ENCODE results near the gene CEMP1. TPM values are rescaled to one million over a fixed set of nuclear protein-coding genes. Genes with fewer than 3 reads are reported as not detected.
"Not testable (repeated sequence)": the region's sequence is repeated elsewhere in the genome, so short reads cannot be mapped to it uniquely, and the experiment has no call there.

Gene CEMP1
- total RNA-seq, 1 experiment from 2014 or later = 0.94 TPM

DNA sequence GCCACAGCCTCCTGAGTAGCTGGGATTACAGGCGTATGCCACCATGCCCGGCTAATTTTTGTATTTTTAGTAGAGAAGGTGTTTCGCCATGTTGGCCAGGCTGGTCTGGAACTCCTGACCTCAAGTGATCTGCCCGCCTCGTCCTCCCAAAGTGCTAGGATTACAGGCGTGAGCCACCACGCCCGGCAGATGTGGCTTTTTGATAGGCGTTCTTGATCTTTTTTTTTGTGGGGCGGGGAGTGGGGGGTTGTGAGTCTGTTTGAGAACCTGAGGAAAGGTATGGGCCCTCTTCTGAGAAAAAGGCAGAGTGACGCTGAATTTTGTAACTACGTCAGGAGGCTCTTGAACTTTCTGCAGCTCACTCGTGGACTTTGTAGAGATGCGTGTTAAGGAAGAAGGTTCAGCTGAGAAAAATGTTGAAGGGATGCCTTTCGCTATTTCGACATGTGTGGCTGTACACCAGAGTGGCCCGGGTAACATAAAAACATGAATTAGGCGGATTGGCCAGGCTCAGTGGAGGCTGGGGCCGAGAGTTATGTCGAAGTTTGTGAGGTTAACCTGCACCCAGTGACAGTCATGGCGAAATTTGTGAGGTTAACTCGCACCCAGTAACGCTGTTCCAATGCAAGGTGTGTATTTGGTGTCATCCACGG lies 8.1 kb upstream of the CEMP1 start:
- peak overlapping the region; percentile 86 for H3K4me2 ChIP-seq

GRCh38 chr16:2537451-2538379 lies 6.5 kb upstream of the CEMP1 start, which contains the start of gene PDPK1:
Gene PDPK1, plus strand, starts transcription at chr16:2538021. Its CDS starts 92 bp downstream, at chr16:2538113.
- ChIA-PET POLR2A (ENCODE audit: unreplicated experiment) (interaction anchor here (0.6 to 1.0 kb wide), 2 partner anchors 18 to 573 kb away, joined by 3 to 4 read pairs; partner anchors contain the start of genes AMDHD2 and RPS2), CTCF (interaction anchor here (0.7 kb wide), 1 partner anchor 153 kb away, joined by 4 read pairs; no protein-coding TSS in a partner anchor)
- Histone ChIP-seq H3K36me3 (ENCODE audit: low read depth) (no peaks in the 10 kb centered on the region), H3F3A (ENCODE audit: insufficient read depth, low read depth) (peaks cover 26% of the 10 kb centered on the region), H3K4me2 (peak within 1 kb of the TSS; percentile 88), H3K4me3 (peak within 1 kb of the TSS; percentile 60), H4K20me1 (ENCODE audit: insufficient read depth) (peaks cover 6% of the 10 kb centered on the region; the same call in 1 of the 2 replicates), H3K9me2 (ENCODE audit: insufficient read depth) (no peaks in the 10 kb centered on the region), H3K27ac (peak within 1 kb of the TSS; percentile 68), H3K9me3 (ENCODE audit: insufficient read depth, low read depth) (no peaks in the 10 kb centered on the region), H2AFZ (peak within 1 kb of the TSS; percentile 84), H3K27me3 (ENCODE audit: insufficient read depth, low read depth) (no peaks in the 10 kb centered on the region), H3K4me1 (replicated peaks; ENCODE audit: insufficient read depth) (peaks cover 17% of the 10 kb centered on the region; the same call in 1 of the 2 replicates), H3K79me2 (ENCODE audit: low read depth) (peaks cover 20% of the 10 kb centered on the region)
- BruUV-seq (replicated peaks) = no TSS peak
- intact Hi-C loops (cut with micrococcal nuclease; ENCODE audit: unreplicated experiment) = no loop called here
- DNase-seq = peak; percentile 83 to 98
- TF ChIP-seq CTCF (conservative IDR thresholded peaks at IDR 0.05) (no peak), EZH2 (IDR thresholded peaks at IDR 0.05; ENCODE audit: low read depth) (no peak)

More for the DNA sequence above, 8.1 kb upstream of the CEMP1 start:
- POLR2A ChIA-PET (ENCODE audit: unreplicated experiment); H3K36me3 ChIP-seq (ENCODE audit: low read depth); intact Hi-C loops (cut with micrococcal nuclease; ENCODE audit: unreplicated experiment); H3K27me3 ChIP-seq (ENCODE audit: insufficient read depth, low read depth); H3K27ac ChIP-seq; CTCF ChIA-PET; DNase-seq; H3K9me2 ChIP-seq (ENCODE audit: insufficient read depth); H2AFZ ChIP-seq; H4K20me1 ChIP-seq (ENCODE audit: insufficient read depth); H3K9me3 ChIP-seq (ENCODE audit: insufficient read depth, low read depth): not testable (repeated sequence)
- peaks cover 13% of the 10 kb centered on the region; the same call in 1 of the 2 replicates for H3K4me1 ChIP-seq (replicated peaks; ENCODE audit: insufficient read depth)
- peaks cover 20% of the 10 kb centered on the region for H3F3A ChIP-seq (ENCODE audit: insufficient read depth, low read depth)
- H3K4me3 ChIP-seq = peak overlapping the region; percentile 59; the same call in 1 of the 2 replicates
- TSS peak; percentile 45 for BruUV-seq (replicated peaks)
- H3K79me2 ChIP-seq (ENCODE audit: low read depth) = peaks cover 20% of the 10 kb centered on the region

DNA sequence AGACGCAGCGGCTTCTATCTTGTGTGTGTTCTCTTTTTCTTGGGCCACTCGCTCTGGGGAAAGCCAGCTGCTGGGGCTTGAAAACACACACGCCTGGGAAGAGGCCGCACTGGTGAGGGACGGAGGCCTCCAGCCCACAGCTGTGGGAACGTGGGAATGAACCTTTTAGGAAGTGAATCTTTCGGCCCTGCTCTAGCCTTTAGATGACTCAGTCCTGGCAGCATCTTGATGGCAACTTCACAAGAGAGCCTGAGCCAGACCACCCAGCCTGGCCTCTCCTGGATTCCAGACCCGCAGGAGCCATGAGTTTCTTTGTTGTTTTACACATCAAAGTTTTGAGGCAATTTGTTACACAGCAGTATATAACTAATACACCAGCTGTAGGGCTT lies 4.4 kb upstream of the CEMP1 start:
- H3K27me3 ChIP-seq (ENCODE audit: insufficient read depth, low read depth) = no peaks in the 10 kb centered on the region
- DNase-seq = no peak
- no peaks in the 10 kb centered on the region for H3K9me2 ChIP-seq (ENCODE audit: insufficient read depth)
- H4K20me1 ChIP-seq (ENCODE audit: insufficient read depth) = peaks cover 6% of the 10 kb centered on the region; the same call in 1 of the 2 replicates
- no TSS peak for BruUV-seq (replicated peaks)
- H3F3A ChIP-seq (ENCODE audit: insufficient read depth, low read depth) = peaks cover 31% of the 10 kb centered on the region
- H3K4me1 ChIP-seq (replicated peaks; ENCODE audit: insufficient read depth) = peaks cover 24% of the 10 kb centered on the region; the same call in 1 of the 2 replicates
- H3K36me3 ChIP-seq (ENCODE audit: low read depth) = no peaks in the 10 kb centered on the region
- H3K4me3 ChIP-seq = no peak overlapping the region
- no peak overlapping the region for H2AFZ ChIP-seq
- intact Hi-C loops (cut with micrococcal nuclease; ENCODE audit: unreplicated experiment) = no loop called here
- H3K4me2 ChIP-seq = no peak overlapping the region
- no peaks in the 10 kb centered on the region for H3K9me3 ChIP-seq (ENCODE audit: insufficient read depth, low read depth)
- no peak for TF ChIP-seq EZH2 (IDR thresholded peaks at IDR 0.05; ENCODE audit: low read depth)
- no peak for TF ChIP-seq CTCF (conservative IDR thresholded peaks at IDR 0.05)
- H3K79me2 ChIP-seq (ENCODE audit: low read depth) = peaks cover 20% of the 10 kb centered on the region
- H3K27ac ChIP-seq = no peak overlapping the region
- POLR2A ChIA-PET (ENCODE audit: unreplicated experiment) = no interaction called here
- CTCF ChIA-PET = interaction anchor here (0.6 kb wide), 1 partner anchor 16 kb away, joined by 5 read pairs; no protein-coding TSS in a partner anchor

GRCh38 chr16:2534335-2534734 lies 3.1 kb upstream of the CEMP1 start:
- H3K27me3 ChIP-seq (ENCODE audit: insufficient read depth, low read depth); H3K36me3 ChIP-seq (ENCODE audit: low read depth); H3K27ac ChIP-seq; H2AFZ ChIP-seq; H3K79me2 ChIP-seq (ENCODE audit: low read depth); DNase-seq; BruUV-seq (replicated peaks); CTCF ChIA-PET; H3K9me2 ChIP-seq (ENCODE audit: insufficient read depth); intact Hi-C loops (cut with micrococcal nuclease; ENCODE audit: unreplicated experiment); H3K9me3 ChIP-seq (ENCODE audit: insufficient read depth, low read depth); H3K4me2 ChIP-seq; H4K20me1 ChIP-seq (ENCODE audit: insufficient read depth); H3K4me3 ChIP-seq: not testable (repeated sequence)
- POLR2A ChIA-PET (ENCODE audit: unreplicated experiment) = interaction anchor here (0.8 kb wide), 1 partner anchor 36 kb away, joined by 8 read pairs; no protein-coding TSS in a partner anchor
- H3K4me1 ChIP-seq (replicated peaks; ENCODE audit: insufficient read depth) = peaks cover 21% of the 10 kb centered on the region; the same call in 1 of the 2 replicates
- peaks cover 34% of the 10 kb centered on the region for H3F3A ChIP-seq (ENCODE audit: insufficient read depth, low read depth)
